ENCODE measurements around the gene GKN1. TPM values are rescaled to one million over a fixed set of nuclear protein-coding genes. Genes with fewer than 3 reads are reported as not detected.

GKN1 gene
- total RNA-seq, 1 experiment from 2014 or later, result not detected

DNA sequence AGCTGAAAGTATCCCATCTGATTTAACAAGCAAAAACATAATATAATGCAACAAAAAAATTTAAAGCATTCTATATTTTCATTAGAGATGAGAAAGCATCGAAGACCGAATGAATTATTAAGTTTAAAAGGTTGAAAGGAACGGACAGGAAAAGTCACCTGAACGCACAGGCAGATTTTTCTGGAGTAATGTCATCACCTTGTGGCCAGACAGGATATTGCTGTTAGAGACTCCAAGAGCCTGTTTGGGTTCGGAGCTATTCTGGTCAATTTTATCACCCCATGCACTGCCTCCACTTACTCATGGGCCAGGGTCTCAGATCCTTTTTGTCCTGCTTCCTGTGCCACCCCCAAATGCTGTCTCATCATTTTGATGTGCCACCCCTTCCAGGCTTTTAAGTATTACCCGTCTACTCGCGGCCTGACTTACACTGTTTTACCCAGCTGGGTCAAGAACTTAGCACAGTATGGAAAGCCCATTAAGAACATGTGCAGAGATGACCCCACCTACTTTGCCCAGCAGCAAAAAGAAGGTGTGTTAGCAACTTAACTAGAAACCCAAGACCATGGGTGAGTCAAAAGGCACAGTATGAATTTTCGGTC lies 49.0 kb upstream of the GKN1 start:
- Histone ChIP-seq H2BK15ac (ENCODE audit: low read depth, low read length) (no peak overlapping the region), H4K20me1 (ENCODE audit: control insufficient read depth, insufficient read depth, insufficient read length) (no peaks in the 10 kb centered on the region), H2BK20ac (ENCODE audit: low read depth, low read length, poor library complexity, severe bottlenecking) (no peak overlapping the region), H3T11ph (ENCODE audit: low read length) (no peak overlapping the region), H3K79me2 (ENCODE audit: insufficient read depth, low read length) (no peaks in the 10 kb centered on the region), H2BK5ac (ENCODE audit: insufficient read length, low read length) (no peak overlapping the region), H2AK5ac (ENCODE audit: insufficient read length, low read length) (no peak overlapping the region), H3K4me1 (ENCODE audit: insufficient read depth, low read length) (no peaks in the 10 kb centered on the region), H2BK120ac (ENCODE audit: low read depth, low read length, poor library complexity, severe bottlenecking) (no peak overlapping the region), H3K14ac (ENCODE audit: insufficient read depth, low read length) (no peak overlapping the region), H3K9ac (ENCODE audit: extremely low read depth, insufficient read length, low read length) (no peak overlapping the region), H4K8ac (replicated peaks; ENCODE audit: insufficient read length, low read depth, low read length) (no peak overlapping the region), H3K79me1 (ENCODE audit: insufficient read depth, low read depth, low read length, poor library complexity, severe bottlenecking) (no peaks in the 10 kb centered on the region), H3K56ac (ENCODE audit: insufficient read length, low read depth, low read length) (no peak overlapping the region), H3K4me2 (ENCODE audit: insufficient read depth, insufficient read length, low read length) (no peak overlapping the region), H2AFZ (ENCODE audit: low read length) (no peak overlapping the region), H3K27me3 (ENCODE audit: insufficient read depth, low read length) (no peaks in the 10 kb centered on the region), H4K5ac (ENCODE audit: insufficient read length, low read depth, low read length) (no peak overlapping the region), H3K9me3 (ENCODE audit: control insufficient read depth, low read depth, low read length) (no peaks in the 10 kb centered on the region), H3K18ac (ENCODE audit: insufficient read length, low read depth, low read length) (no peak overlapping the region), H2BK12ac (ENCODE audit: insufficient read length, low read depth, low read length) (no peak overlapping the region), H3K23me2 (ENCODE audit: insufficient read length, low read depth, low read length, poor library complexity, severe bottlenecking) (no peaks in the 10 kb centered on the region), H3K27ac (ENCODE audit: insufficient read length, low read depth, low read length) (no peak overlapping the region), H3K23ac (ENCODE audit: insufficient read length, low read depth, low read length) (no peak overlapping the region), H3K4ac (ENCODE audit: low read depth, low read length) (no peak overlapping the region), H4K91ac (ENCODE audit: insufficient read length, low read depth, low read length) (no peak overlapping the region)
- Mint-ChIP-seq H3K36me3 (ENCODE audit: insufficient read depth in 1 of 3, low read depth in 3 of 3) (no peaks in the 10 kb centered on the region), H3K27me3 (ENCODE audit: low read depth) (peaks cover 7% of the 10 kb centered on the region), H3K4me1 (peaks cover 5 to 10% of the 10 kb centered on the region in 2 experiments), H3K4me3 (no peak overlapping the region), H3K9me3 (no peaks in the 10 kb centered on the region), H3K27ac (no peak overlapping the region)
- TF ChIP-seq CTCF (conservative IDR thresholded peaks at IDR 0.05), result peak; percentile 90
- no CpG with 5 or more reads among the region's 9 CpGs for WGBS (ENCODE audit: extremely low coverage, insufficient read length, low lambda C conversion rate)
- peak; percentile 46 for DNase-seq
